SH-SY5Y (cell line): ENCODE results near the gene PMIS2.

Experiments
- GATA2 ChIP-seq: IDR thresholded peaks from 2 replicates; pipeline ENCODE4 v1.6.1; 2011; ENCODE audit warnings: mild to moderate bottlenecking, low read depth, low read length
- GATA3 ChIP-seq: IDR thresholded peaks from 2 replicates; pipeline ENCODE4 v1.6.1; 2011; ENCODE audit warnings: low read depth, mild to moderate bottlenecking, low read length, moderate library complexity

GRCh38 chr19:35545001-35545854 is 40.7 kb upstream of the PMIS2 start, which contains the start of gene TMEM147:
- TF ChIP-seq GATA3 (no peak), GATA2 (no peak)
